CD4-positive, alpha-beta T cell (primary cell): Measurements from ENCODE around the gene ADISSP. TPM values are rescaled to one million over a fixed set of nuclear protein-coding genes. Genes with fewer than 3 reads are reported as not detected.

Source experiments
- ATAC-seq: fragments of 200-7000 bp; cut with Tn5 transposase; one replicate; pipeline ENCODE4 v1.10.0; 2022; ENCODE audit warnings: mild to moderate bottlenecking; ENCODE audit not compliant: poor library complexity
- CTCF ChIA-PET: fragments of 350-600 bp; sonication (Branson Sonifier 250); formaldehyde crosslinking; loops from one replicate; lab custom pipeline; 2021; ENCODE audit warnings: antibody characterized with exemption, inconsistent platforms; lab: Charles Lee
- POLR2A ChIA-PET: fragments of 350-600 bp; sonication (Branson Sonifier 250); formaldehyde crosslinking; loops from one replicate; lab custom pipeline; 2021; ENCODE audit warnings: antibody characterized with exemption, inconsistent platforms; lab: Charles Lee
- DNase-seq, 14 experiments: peaks; one replicate each; pipeline ENCODE4 v3.0.0-alpha.2; 2013 to 2020; ENCODE audit warnings: mixed read lengths in 2 of 14
- H3K27ac ChIP-seq, 2 donors: one replicate each; pipeline versions ENCODE4 v1.5.1 to v1.7.0; 2013; ENCODE audit warnings: low read length in 2 of 2, low read depth in 1 of 2, mild to moderate bottlenecking in 1 of 2
- H3K27me3 ChIP-seq, 2 experiments: 1 replicate in 1 of 2; 2 replicates in 1 of 2; pipeline versions ENCODE4 v1.6.1 to v1.7.0; 2013; ENCODE audit warnings: low read length in 2 of 2, control low read depth in 1 of 2, mild to moderate bottlenecking in 1 of 2, moderate library complexity in 1 of 2; ENCODE audit not compliant: insufficient read depth in 2 of 2, control insufficient read depth in 1 of 2
- H3K36me3 ChIP-seq: one replicate; pipeline ENCODE4 v1.6.1; 2013; ENCODE audit warnings: low read length, control low read depth; ENCODE audit not compliant: insufficient read depth
- H3K4me1 ChIP-seq: one replicate; pipeline ENCODE4 v1.6.1; 2013; ENCODE audit warnings: low read length, control low read depth; ENCODE audit not compliant: insufficient read depth
- H3K4me3 ChIP-seq: one replicate; pipeline ENCODE4 v1.5.1; 2013; ENCODE audit warnings: mild to moderate bottlenecking, low read length, moderate library complexity
- H3K9me3 ChIP-seq, 2 experiments: 1 replicate in 1 of 2; 2 replicates in 1 of 2; pipeline versions ENCODE4 v1.6.1 to v1.7.0; 2013; ENCODE audit warnings: low read length in 2 of 2, mild to moderate bottlenecking in 2 of 2, control low read depth in 1 of 2, moderate library complexity in 1 of 2; ENCODE audit not compliant: control insufficient read depth in 1 of 2, insufficient read depth in 1 of 2
- H3K27ac Mint-ChIP-seq: one replicate; pipeline ENCODE4 v1.8.0; 2020; ENCODE audit warnings: mixed read lengths
- H3K27me3 Mint-ChIP-seq: one replicate; pipeline ENCODE4 v1.8.0; 2021; ENCODE audit warnings: mixed read lengths
- H3K36me3 Mint-ChIP-seq: one replicate; pipeline ENCODE4 v1.8.0; 2021; ENCODE audit warnings: low read depth, mixed read lengths
- H3K4me1 Mint-ChIP-seq: one replicate; pipeline ENCODE4 v1.8.0; 2021; ENCODE audit warnings: low read depth, mixed read lengths
- H3K4me3 Mint-ChIP-seq: one replicate; pipeline ENCODE4 v1.8.0; 2020; ENCODE audit warnings: mild to moderate bottlenecking, mixed read lengths
- H3K9me3 Mint-ChIP-seq: one replicate; pipeline ENCODE4 v1.8.0; 2020; ENCODE audit warnings: mixed read lengths
- intact Hi-C, 2 experiments: fragments of 100-400 bp; cut with DNase I in 1 of 2; cut with micrococcal nuclease in 1 of 2; formaldehyde crosslinking; loops; one replicate each; pipeline versions ENCODE4 v1.15.1 to v1.9.0; 2023 to 2025; cut with DNase I, micrococcal nuclease
- total RNA-seq, 174 experiments: library from RNA in 2 of 174; stranded (reverse) in 2 of 174; gene quantifications; one replicate each; pipeline ENCODE4 v1.2.3 and lab custom pipeline; 2021 to 2026
- TF ChIP-seq, protein P1 (sequence below): fragments of 200-600 bp; IDR thresholded peaks from one replicate; pipeline ENCODE4 v1.8.0; 2022; ENCODE audit warnings: antibody characterized with exemption, mild to moderate bottlenecking

The ADISSP gene
- total RNA-seq, 2 experiments from 2014 or later: 11.2 to 11.6 TPM

DNA sequence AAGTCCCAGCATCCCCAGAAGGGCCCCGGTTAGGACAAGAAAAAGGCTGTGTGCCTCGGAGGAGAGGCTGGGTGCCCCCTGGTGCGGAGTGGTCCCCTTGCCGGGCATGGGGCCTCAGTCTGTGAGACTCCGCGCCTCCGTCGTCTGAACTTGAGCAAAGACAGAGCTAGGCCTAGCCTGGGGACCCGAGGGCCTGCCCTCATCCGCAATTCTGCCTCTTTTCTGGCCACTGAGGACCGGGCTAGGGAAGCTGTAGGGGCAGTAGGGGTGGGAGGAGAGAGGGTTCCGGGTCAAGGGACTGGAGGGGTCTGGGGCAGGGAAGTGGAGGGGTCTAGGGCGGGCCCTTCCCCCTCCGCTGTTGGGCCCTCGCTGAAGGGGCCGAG lies 35.6 kb downstream of the ADISSP start:
- H3K36me3 Mint-ChIP-seq: no peaks in the 10 kb centered on the region
- H3K9me3 Mint-ChIP-seq: no peaks in the 10 kb centered on the region
- ATAC-seq (no peak), DNase-seq (no peak)
- ChIA-PET POLR2A (no interaction called here), CTCF (interaction anchor here (0.7 kb wide), 1 partner anchor 21 kb away, joined by 3 read pairs; no protein-coding TSS in a partner anchor)
- Histone ChIP-seq H3K36me3 (no peaks in the 10 kb centered on the region), H3K27me3 (peaks cover 42 to 48% of the 10 kb centered on the region in 2 experiments), H3K9me3 (no peaks in the 10 kb centered on the region), H3K4me1 (no peaks in the 10 kb centered on the region), H3K4me3 (no peak overlapping the region), H3K27ac (no peak overlapping the region)
- intact Hi-C loops: no loop called here
- peaks cover 63% of the 10 kb centered on the region for H3K27me3 Mint-ChIP-seq
- TF ChIP-seq, protein P1, sequence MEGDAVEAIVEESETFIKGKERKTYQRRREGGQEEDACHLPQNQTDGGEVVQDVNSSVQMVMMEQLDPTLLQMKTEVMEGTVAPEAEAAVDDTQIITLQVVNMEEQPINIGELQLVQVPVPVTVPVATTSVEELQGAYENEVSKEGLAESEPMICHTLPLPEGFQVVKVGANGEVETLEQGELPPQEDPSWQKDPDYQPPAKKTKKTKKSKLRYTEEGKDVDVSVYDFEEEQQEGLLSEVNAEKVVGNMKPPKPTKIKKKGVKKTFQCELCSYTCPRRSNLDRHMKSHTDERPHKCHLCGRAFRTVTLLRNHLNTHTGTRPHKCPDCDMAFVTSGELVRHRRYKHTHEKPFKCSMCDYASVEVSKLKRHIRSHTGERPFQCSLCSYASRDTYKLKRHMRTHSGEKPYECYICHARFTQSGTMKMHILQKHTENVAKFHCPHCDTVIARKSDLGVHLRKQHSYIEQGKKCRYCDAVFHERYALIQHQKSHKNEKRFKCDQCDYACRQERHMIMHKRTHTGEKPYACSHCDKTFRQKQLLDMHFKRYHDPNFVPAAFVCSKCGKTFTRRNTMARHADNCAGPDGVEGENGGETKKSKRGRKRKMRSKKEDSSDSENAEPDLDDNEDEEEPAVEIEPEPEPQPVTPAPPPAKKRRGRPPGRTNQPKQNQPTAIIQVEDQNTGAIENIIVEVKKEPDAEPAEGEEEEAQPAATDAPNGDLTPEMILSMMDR: no peak
- H3K4me3 Mint-ChIP-seq: no peak overlapping the region
- H3K27ac Mint-ChIP-seq: no peak overlapping the region
- H3K4me1 Mint-ChIP-seq: no peaks in the 10 kb centered on the region

DNA sequence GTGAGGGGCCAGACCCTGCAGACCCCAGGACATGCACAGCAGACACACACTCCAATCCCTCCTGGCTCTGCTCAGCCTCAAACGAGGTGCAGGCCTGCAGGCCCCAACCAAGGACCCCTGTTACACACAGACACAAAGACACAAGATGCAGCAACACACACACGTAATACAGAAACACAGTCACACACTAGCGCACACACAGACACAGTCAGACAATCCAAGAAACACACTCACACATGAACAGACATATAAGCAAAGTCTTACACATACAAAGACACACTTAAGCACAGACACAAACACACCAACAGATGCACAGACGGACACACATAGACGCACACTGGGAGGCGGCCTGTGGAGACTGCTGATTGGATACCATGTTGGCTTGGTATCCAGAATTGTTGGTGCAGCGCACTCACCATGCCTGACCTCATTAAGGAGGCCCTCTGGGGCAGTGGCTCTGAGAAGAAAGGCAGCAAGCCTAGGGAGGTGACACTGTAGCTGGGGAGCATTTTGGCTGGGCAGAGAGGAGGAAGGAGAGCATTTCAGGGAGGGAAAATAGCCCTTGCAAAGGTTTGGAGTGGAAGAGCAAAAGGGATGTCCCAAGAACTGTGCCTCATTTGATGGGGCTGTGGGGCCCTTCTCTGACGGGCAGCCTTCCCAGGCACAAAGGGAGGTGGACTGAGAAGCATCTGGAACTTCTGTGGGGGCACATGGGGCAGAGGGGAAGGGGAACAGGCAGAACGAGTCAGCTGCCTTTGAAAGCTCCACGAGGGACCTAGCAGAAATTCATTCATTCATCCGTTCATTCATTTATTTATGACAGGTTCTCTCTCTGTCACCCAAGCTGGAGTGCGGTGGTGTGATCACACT lies 36.5 kb downstream of the ADISSP start:
- Histone ChIP-seq H3K4me1 (no peaks in the 10 kb centered on the region), H3K4me3 (no peak overlapping the region), H3K9me3 (no peaks in the 10 kb centered on the region), H3K36me3 (no peaks in the 10 kb centered on the region), H3K27me3 (peaks cover 42 to 48% of the 10 kb centered on the region in 2 experiments), H3K27ac (no peak overlapping the region)
- no peaks in the 10 kb centered on the region for H3K4me1 Mint-ChIP-seq
- ATAC-seq: no peak
- ChIA-PET CTCF (interaction anchor here (0.7 kb wide), 1 partner anchor 20 kb away, joined by 3 read pairs; no protein-coding TSS in a partner anchor), POLR2A (no interaction called here)
- no peak overlapping the region for H3K27ac Mint-ChIP-seq
- H3K4me3 Mint-ChIP-seq: no peak overlapping the region
- intact Hi-C loops: no loop called here
- H3K9me3 Mint-ChIP-seq: no peaks in the 10 kb centered on the region
- TF ChIP-seq, protein P1: no peak
- no peak for DNase-seq
- no peaks in the 10 kb centered on the region for H3K36me3 Mint-ChIP-seq
- peaks cover 66% of the 10 kb centered on the region for H3K27me3 Mint-ChIP-seq

DNA sequence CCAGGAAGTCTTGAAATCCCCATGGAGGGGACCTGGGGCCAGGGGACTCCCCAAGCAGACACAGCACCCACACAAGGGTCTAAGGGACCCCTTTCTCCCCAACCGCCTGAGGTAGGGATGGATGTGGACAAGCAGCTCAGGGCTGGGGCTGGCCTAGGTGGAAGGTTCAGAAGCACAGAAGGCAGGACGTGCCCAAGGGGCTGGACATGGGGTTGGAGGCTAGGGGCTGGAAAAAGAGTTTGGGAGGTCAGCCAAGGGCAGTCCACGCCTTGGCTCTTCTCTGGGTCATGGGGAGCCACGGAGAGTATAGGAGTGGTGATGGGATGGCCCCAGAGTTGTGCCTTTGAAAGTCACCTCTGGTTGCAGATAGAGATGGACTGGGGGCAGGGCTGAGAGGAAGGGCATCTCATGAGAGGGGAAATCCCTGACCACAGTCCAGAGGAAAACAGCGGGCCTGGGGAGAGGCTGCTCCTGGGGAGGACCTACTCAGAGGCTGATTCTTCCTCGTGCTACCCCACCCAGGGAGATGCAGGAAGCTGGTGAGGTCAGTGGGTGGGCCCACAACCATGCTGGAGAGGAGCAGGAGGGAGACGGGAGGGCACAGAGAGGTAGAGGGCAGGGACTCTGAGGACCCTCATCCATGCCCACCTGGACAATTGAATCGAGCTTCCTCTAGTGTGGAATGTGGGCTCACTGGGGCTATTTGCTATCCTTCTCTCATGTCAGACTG lies 37.6 kb downstream of the ADISSP start:
- no peak for DNase-seq
- H3K27ac Mint-ChIP-seq: no peak overlapping the region
- H3K4me1 Mint-ChIP-seq: no peaks in the 10 kb centered on the region
- Histone ChIP-seq H3K4me1 (no peaks in the 10 kb centered on the region), H3K4me3 (no peak overlapping the region), H3K27ac (no peak overlapping the region), H3K9me3 (no peaks in the 10 kb centered on the region), H3K27me3 (peaks cover 42 to 48% of the 10 kb centered on the region in 2 experiments), H3K36me3 (no peaks in the 10 kb centered on the region)
- H3K9me3 Mint-ChIP-seq: no peaks in the 10 kb centered on the region
- ATAC-seq: no peak
- ChIA-PET CTCF (no interaction called here), POLR2A (no interaction called here)
- H3K27me3 Mint-ChIP-seq: peaks cover 68% of the 10 kb centered on the region
- intact Hi-C loops: no loop called here
- TF ChIP-seq, protein P1: no peak
- H3K4me3 Mint-ChIP-seq: no peak overlapping the region
- H3K36me3 Mint-ChIP-seq: no peaks in the 10 kb centered on the region
